Measurements from ENCODE around the gene KCNMB2.

The KCNMB2 gene

GRCh38 chr3:178507507-178508442 is 28.5 kb upstream of the KCNMB2 start:
- Histone ChIP-seq H3K36me3 (no peaks in the 10 kb centered on the region), H3K4me1 (ENCODE audit: control insufficient read depth in 1 of 2, insufficient read depth in 1 of 2, low read depth in 1 of 2, low read length in 1 of 2) (no peaks in the 10 kb centered on the region), H3K27ac (no peak overlapping the region), H3K27me3 (no peaks in the 10 kb centered on the region), H3K9me3 (peaks cover 2% of the 10 kb centered on the region), H3K4me3 (ENCODE audit: low read depth in 1 of 2, low read length in 1 of 2) (no peak overlapping the region)
- TF ChIP-seq, protein P1, sequence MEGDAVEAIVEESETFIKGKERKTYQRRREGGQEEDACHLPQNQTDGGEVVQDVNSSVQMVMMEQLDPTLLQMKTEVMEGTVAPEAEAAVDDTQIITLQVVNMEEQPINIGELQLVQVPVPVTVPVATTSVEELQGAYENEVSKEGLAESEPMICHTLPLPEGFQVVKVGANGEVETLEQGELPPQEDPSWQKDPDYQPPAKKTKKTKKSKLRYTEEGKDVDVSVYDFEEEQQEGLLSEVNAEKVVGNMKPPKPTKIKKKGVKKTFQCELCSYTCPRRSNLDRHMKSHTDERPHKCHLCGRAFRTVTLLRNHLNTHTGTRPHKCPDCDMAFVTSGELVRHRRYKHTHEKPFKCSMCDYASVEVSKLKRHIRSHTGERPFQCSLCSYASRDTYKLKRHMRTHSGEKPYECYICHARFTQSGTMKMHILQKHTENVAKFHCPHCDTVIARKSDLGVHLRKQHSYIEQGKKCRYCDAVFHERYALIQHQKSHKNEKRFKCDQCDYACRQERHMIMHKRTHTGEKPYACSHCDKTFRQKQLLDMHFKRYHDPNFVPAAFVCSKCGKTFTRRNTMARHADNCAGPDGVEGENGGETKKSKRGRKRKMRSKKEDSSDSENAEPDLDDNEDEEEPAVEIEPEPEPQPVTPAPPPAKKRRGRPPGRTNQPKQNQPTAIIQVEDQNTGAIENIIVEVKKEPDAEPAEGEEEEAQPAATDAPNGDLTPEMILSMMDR (IDR thresholded peaks at IDR 0.05) = no peak

- Histone ChIP-seq H3K4me1 (ENCODE audit: control insufficient read depth in 1 of 2, insufficient read depth in 1 of 2, low read depth in 1 of 2, low read length in 1 of 2) (no peaks in the 10 kb centered on the region), H3K27me3 (no peaks in the 10 kb centered on the region), H3K36me3 (no peaks in the 10 kb centered on the region), H3K4me3 (ENCODE audit: low read depth in 1 of 2, low read length in 1 of 2) (no peak overlapping the region), H3K27ac (no peak overlapping the region), H3K9me3 (peaks cover 2% of the 10 kb centered on the region)
- TF ChIP-seq, protein P1 (IDR thresholded peaks at IDR 0.05) = no peak
Observed at GRCh38 chr3:178508443-178508825, 27.8 kb upstream of the KCNMB2 start.

- no peak overlapping the region for H3K4me3 ChIP-seq (ENCODE audit: low read depth in 1 of 2, low read length in 1 of 2)
- H3K27ac ChIP-seq = no peak overlapping the region
- H3K27me3 ChIP-seq = no peaks in the 10 kb centered on the region
- H3K9me3 ChIP-seq = peaks cover 2% of the 10 kb centered on the region
- TF ChIP-seq, protein P1 (IDR thresholded peaks at IDR 0.05) = no peak
- no peaks in the 10 kb centered on the region for H3K36me3 ChIP-seq
- H3K4me1 ChIP-seq (ENCODE audit: control insufficient read depth in 1 of 2, insufficient read depth in 1 of 2, low read depth in 1 of 2, low read length in 1 of 2) = no peaks in the 10 kb centered on the region
Observed at GRCh38 chr3:178510496-178510895, 25.7 kb upstream of the KCNMB2 start.

DNA sequence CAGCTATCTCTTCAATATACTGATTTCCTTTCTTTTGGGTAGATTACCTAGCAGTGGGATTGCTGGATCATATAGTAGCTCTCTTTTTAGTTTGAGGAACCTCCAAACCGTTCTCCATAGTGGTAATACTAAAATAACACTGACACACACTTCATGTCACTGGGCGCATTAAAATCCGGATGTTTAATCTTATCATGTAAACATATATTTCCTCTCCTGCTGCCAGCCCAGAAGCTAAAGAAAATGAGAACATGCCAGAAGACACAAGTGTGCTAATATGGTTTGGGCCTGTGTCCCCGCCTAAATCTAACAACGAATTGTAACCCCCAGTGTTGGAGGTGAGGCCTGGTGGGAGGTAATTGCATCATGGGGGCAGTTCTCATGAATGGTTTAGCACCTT is 23.6 kb upstream of the KCNMB2 start:
- Histone ChIP-seq H3K27me3 (no peaks in the 10 kb centered on the region), H3K27ac (no peak overlapping the region), H3K4me1 (ENCODE audit: control insufficient read depth in 1 of 2, insufficient read depth in 1 of 2, low read depth in 1 of 2, low read length in 1 of 2) (no peaks in the 10 kb centered on the region), H3K36me3 (no peaks in the 10 kb centered on the region), H3K9me3 (peaks cover 2% of the 10 kb centered on the region), H3K4me3 (ENCODE audit: low read depth in 1 of 2, low read length in 1 of 2) (no peak overlapping the region)
- TF ChIP-seq, protein P1 (IDR thresholded peaks at IDR 0.05) = no peak

DNA sequence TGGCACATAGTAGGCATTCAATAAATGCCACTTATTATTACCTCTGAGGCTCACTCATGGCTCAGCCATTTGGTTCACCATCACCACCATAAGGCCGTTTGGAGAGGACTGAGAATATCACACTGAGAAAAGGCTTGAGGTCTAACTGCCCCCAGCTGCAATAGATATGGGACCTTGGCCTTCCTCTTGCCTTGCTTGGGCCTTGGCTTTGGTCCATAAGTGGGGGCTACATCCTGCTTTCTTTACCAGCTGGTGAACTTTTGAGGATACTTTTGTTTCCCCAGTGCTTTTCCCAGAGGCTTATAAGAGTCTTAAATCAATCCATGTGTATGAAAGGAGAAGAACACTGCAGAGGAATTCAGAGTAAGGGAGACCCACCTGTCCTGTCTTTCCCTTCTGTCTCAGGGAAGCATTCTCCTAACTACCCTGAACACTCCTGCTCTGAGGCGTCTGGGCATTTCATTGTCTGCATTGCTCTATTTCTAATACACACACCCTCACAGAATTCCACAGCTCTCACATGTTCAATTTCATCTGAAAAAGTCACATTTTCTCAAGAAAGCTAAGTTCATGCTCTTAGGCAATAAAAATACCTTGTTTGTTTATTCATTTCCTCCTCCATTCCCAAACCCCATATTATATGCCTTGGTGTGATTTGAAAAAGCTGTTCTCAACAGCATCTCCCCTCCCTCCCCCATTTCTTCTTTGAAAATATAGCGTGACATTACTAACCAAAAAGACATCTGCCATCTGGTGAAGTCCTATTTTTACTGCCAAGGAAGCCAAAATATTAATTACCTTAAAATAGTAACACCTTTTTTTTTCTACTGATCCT is 22.5 kb upstream of the KCNMB2 start:
- TF ChIP-seq, protein P1 (IDR thresholded peaks at IDR 0.05) = no peak
- H3K27ac ChIP-seq = no peak overlapping the region
- no peaks in the 10 kb centered on the region for H3K36me3 ChIP-seq
- H3K4me3 ChIP-seq (ENCODE audit: low read depth in 1 of 2, low read length in 1 of 2) = no peak overlapping the region
- H3K27me3 ChIP-seq = no peaks in the 10 kb centered on the region
- no peaks in the 10 kb centered on the region for H3K4me1 ChIP-seq (ENCODE audit: control insufficient read depth in 1 of 2, insufficient read depth in 1 of 2, low read depth in 1 of 2, low read length in 1 of 2)
- peaks cover 2% of the 10 kb centered on the region for H3K9me3 ChIP-seq
